Esophagus (tissue), 2 donors: Measurements from ENCODE around the gene SORCS1. TPM values are rescaled to one million over a fixed set of nuclear protein-coding genes. Genes with fewer than 3 reads are reported as not detected.

Experiments used
- H3K27ac ChIP-seq, 2 donors: one replicate each; pipeline ENCODE4 v1.5.1; 2013; ENCODE audit warnings: low read depth in 2 of 2, mild to moderate bottlenecking in 2 of 2, inconsistent platforms in 1 of 2, low read length in 1 of 2, moderate library complexity in 1 of 2
- H3K27me3 ChIP-seq, 2 donors: one replicate each; pipeline ENCODE4 v1.6.1; 2013; ENCODE audit warnings: low read length in 2 of 2, control low read depth in 1 of 2, mild to moderate bottlenecking in 1 of 2; ENCODE audit not compliant: insufficient read depth in 2 of 2, control insufficient read depth in 1 of 2
- H3K36me3 ChIP-seq, 2 donors: one replicate each; pipeline ENCODE4 v1.6.1; 2013; ENCODE audit warnings: low read length in 1 of 2; ENCODE audit not compliant: control insufficient read depth in 2 of 2, insufficient read depth in 2 of 2
- H3K4me1 ChIP-seq, 2 donors: one replicate each; pipeline ENCODE4 v1.6.1; 2013; ENCODE audit warnings: low read length in 1 of 2; ENCODE audit not compliant: control insufficient read depth in 2 of 2, insufficient read depth in 2 of 2
- H3K4me3 ChIP-seq, 2 donors: one replicate each; pipeline ENCODE4 v1.5.1; 2013; ENCODE audit warnings: low read length in 2 of 2, mild to moderate bottlenecking in 2 of 2, low read depth in 1 of 2, moderate library complexity in 1 of 2
- H3K9me3 ChIP-seq, 2 donors: one replicate each; pipeline ENCODE4 v1.6.1; 2013; ENCODE audit warnings: mild to moderate bottlenecking in 2 of 2, low read depth in 1 of 2, low read length in 1 of 2, moderate library complexity in 1 of 2; ENCODE audit not compliant: control insufficient read depth in 2 of 2, insufficient read depth in 1 of 2
- WGBS, 2 donors: extraction: QIAGEN DNeasy Blood & Tissue Kit; methylation state at CpG; one replicate each; pipeline ENCODE4 v1.1.7; 2013; 5-methylcytosine and 5-hydroxymethylcytosine counted together
- polyA plus RNA-seq, 2 donors: library from polyadenylated mRNA; stranded (reverse); fragments of 200-250 nt; gene quantifications; one replicate each; pipeline ENCODE4 v1.2.3, GENCODE V29; 2013
- donor health status: healthy with polysubstance abuse.
- donor health status: Bipolar disorder and iron deficiency.

The SORCS1 gene
- polyA plus RNA-seq, 2 donors: 0.10 to 0.34 TPM

- Histone ChIP-seq H3K36me3 (no peaks in the 10 kb centered on the region), H3K27ac (no peak overlapping the region), H3K4me1 (no peaks in the 10 kb centered on the region), H3K4me3 (no peak overlapping the region), H3K9me3 (no peaks in the 10 kb centered on the region), H3K27me3 (no peaks in the 10 kb centered on the region)
- WGBS, 2 donors: 56 to 58% methylated on average over 6 of the region's 6 CpGs
Measured at GRCh38 chr10:106981452-106982075, 182.9 kb downstream of the SORCS1 start.

GRCh38 chr10:106980495-106981451 is 183.7 kb downstream of the SORCS1 start:
- 59 to 61% methylated on average over 4 of the region's 4 CpGs for WGBS, 2 donors
- no peaks in the 10 kb centered on the region for H3K27me3 ChIP-seq
- H3K4me3 ChIP-seq: no peak overlapping the region
- no peaks in the 10 kb centered on the region for H3K9me3 ChIP-seq
- H3K36me3 ChIP-seq: no peaks in the 10 kb centered on the region
- H3K27ac ChIP-seq: no peak overlapping the region
- no peaks in the 10 kb centered on the region for H3K4me1 ChIP-seq

- Histone ChIP-seq H3K4me1 (no peaks in the 10 kb centered on the region), H3K4me3 (no peak overlapping the region), H3K36me3 (no peaks in the 10 kb centered on the region), H3K9me3 (no peaks in the 10 kb centered on the region), H3K27me3 (no peaks in the 10 kb centered on the region), H3K27ac (no peak overlapping the region)
- WGBS, 2 donors: 42 to 55% methylated on average over 2 of the region's 2 CpGs
Measured at GRCh38 chr10:106978756-106979155, 185.8 kb downstream of the SORCS1 start.

GRCh38 chr10:106973716-106974115 is 190.8 kb downstream of the SORCS1 start:
- H3K9me3 ChIP-seq: no peaks in the 10 kb centered on the region
- H3K27ac ChIP-seq: no peak overlapping the region
- H3K27me3 ChIP-seq: no peaks in the 10 kb centered on the region
- WGBS, 2 donors: 35 to 48% methylated on average over 1 of the region's 1 CpG
- H3K36me3 ChIP-seq: no peaks in the 10 kb centered on the region
- no peak overlapping the region for H3K4me3 ChIP-seq
- H3K4me1 ChIP-seq: no peaks in the 10 kb centered on the region

- no peaks in the 10 kb centered on the region for H3K9me3 ChIP-seq
- WGBS, 2 donors: 25 to 48% methylated on average over 1 of the region's 1 CpG
- H3K27ac ChIP-seq: no peak overlapping the region
- no peaks in the 10 kb centered on the region for H3K36me3 ChIP-seq
- H3K27me3 ChIP-seq: no peaks in the 10 kb centered on the region
- no peak overlapping the region for H3K4me3 ChIP-seq
- no peaks in the 10 kb centered on the region for H3K4me1 ChIP-seq
Measured at GRCh38 chr10:106973288-106973687, 191.2 kb downstream of the SORCS1 start.

GRCh38 chr10:106972381-106972780 is 192.1 kb downstream of the SORCS1 start:
- H3K27ac ChIP-seq: no peak overlapping the region
- H3K27me3 ChIP-seq: no peaks in the 10 kb centered on the region
- 74 to 95% methylated on average over 2 of the region's 2 CpGs for WGBS, 2 donors
- H3K36me3 ChIP-seq: no peaks in the 10 kb centered on the region
- no peak overlapping the region for H3K4me3 ChIP-seq
- no peaks in the 10 kb centered on the region for H3K9me3 ChIP-seq
- H3K4me1 ChIP-seq: no peaks in the 10 kb centered on the region

- Histone ChIP-seq H3K4me3 (no peak overlapping the region), H3K9me3 (no peaks in the 10 kb centered on the region), H3K36me3 (no peaks in the 10 kb centered on the region), H3K27ac (no peak overlapping the region), H3K4me1 (no peaks in the 10 kb centered on the region), H3K27me3 (no peaks in the 10 kb centered on the region)
- WGBS, 2 donors: 22 to 41% methylated on average over 1 of the region's 1 CpG
Measured at GRCh38 chr10:106971411-106971831, 193.1 kb downstream of the SORCS1 start.

GRCh38 chr10:106967452-106967851 is 197.1 kb downstream of the SORCS1 start:
- Histone ChIP-seq H3K27ac (no peak overlapping the region), H3K4me1 (no peaks in the 10 kb centered on the region), H3K27me3 (no peaks in the 10 kb centered on the region), H3K36me3 (no peaks in the 10 kb centered on the region), H3K9me3 (no peaks in the 10 kb centered on the region), H3K4me3 (no peak overlapping the region)
- WGBS, 2 donors: 67 to 87% methylated on average over 3 of the region's 3 CpGs

- Histone ChIP-seq H3K27ac (no peak overlapping the region), H3K4me3 (no peak overlapping the region), H3K36me3 (no peaks in the 10 kb centered on the region), H3K27me3 (no peaks in the 10 kb centered on the region), H3K9me3 (no peaks in the 10 kb centered on the region), H3K4me1 (no peaks in the 10 kb centered on the region)
- WGBS, 2 donors: 100% methylated on average over 1 of the region's 1 CpG
Measured at GRCh38 chr10:106960812-106961211, 203.7 kb downstream of the SORCS1 start.
